ENCODE data around the gene B3GNT9.

GRCh38 chr16:67199808-67200198 lies 49.0 kb upstream of the B3GNT9 start:
- TF ChIP-seq, protein P1, sequence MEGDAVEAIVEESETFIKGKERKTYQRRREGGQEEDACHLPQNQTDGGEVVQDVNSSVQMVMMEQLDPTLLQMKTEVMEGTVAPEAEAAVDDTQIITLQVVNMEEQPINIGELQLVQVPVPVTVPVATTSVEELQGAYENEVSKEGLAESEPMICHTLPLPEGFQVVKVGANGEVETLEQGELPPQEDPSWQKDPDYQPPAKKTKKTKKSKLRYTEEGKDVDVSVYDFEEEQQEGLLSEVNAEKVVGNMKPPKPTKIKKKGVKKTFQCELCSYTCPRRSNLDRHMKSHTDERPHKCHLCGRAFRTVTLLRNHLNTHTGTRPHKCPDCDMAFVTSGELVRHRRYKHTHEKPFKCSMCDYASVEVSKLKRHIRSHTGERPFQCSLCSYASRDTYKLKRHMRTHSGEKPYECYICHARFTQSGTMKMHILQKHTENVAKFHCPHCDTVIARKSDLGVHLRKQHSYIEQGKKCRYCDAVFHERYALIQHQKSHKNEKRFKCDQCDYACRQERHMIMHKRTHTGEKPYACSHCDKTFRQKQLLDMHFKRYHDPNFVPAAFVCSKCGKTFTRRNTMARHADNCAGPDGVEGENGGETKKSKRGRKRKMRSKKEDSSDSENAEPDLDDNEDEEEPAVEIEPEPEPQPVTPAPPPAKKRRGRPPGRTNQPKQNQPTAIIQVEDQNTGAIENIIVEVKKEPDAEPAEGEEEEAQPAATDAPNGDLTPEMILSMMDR (IDR thresholded peaks at IDR 0.05) = no peak
- TF ChIP-seq POLR2A (IDR thresholded peaks at IDR 0.05) = no peak

All from heart left ventricle (tissue), 13 donors.